Measurements from ENCODE around the gene SLC29A3. TPM values are rescaled to one million over a fixed set of nuclear protein-coding genes. Genes with fewer than 3 reads are reported as not detected.
"Not testable (repeated sequence)": the region's sequence is repeated elsewhere in the genome, so short reads cannot be mapped to it uniquely, and the experiment has no call there.

Gene SLC29A3
- total RNA-seq, 2 experiments from 2014 or later, result 2.9 to 3.3 TPM

GRCh38 chr10:71294091-71294561 is 24.9 kb upstream of the SLC29A3 start:
- Mint-ChIP-seq H3K4me3 (no peak overlapping the region), H3K36me3 (ENCODE audit: low read depth) (no peaks in the 10 kb centered on the region), H3K27ac (no peak overlapping the region), H3K27me3 (no peaks in the 10 kb centered on the region), H3K4me1 (ENCODE audit: low read depth) (no peaks in the 10 kb centered on the region), H3K9me3 (no peaks in the 10 kb centered on the region)
- no peak for TF ChIP-seq CTCF (IDR thresholded peaks at IDR 0.05)
- no peak for DNase-seq
- CTCF ChIA-PET, result interaction anchor here (1.0 kb wide), 1 partner anchor 24 kb away, joined by 3 read pairs; no protein-coding TSS in a partner anchor
- POLR2A ChIA-PET, result interaction anchor here (1.1 kb wide), 1 partner anchor 15 kb away, joined by 3 read pairs; no protein-coding TSS in a partner anchor
- intact Hi-C loops (cut with micrococcal nuclease), result no loop called here
- ATAC-seq, result no peak

- H3K4me1 Mint-ChIP-seq (ENCODE audit: low read depth), result no peaks in the 10 kb centered on the region
Observed at GRCh38 chr10:71294856-71295255, 24.2 kb upstream of the SLC29A3 start.

GRCh38 chr10:71295641-71296040 is 23.4 kb upstream of the SLC29A3 start:
- H3K27me3 Mint-ChIP-seq, result no peaks in the 10 kb centered on the region
- no peaks in the 10 kb centered on the region for H3K4me1 Mint-ChIP-seq (ENCODE audit: low read depth)
- ChIA-PET POLR2A (interaction anchor here (0.7 kb wide), 1 partner anchor 35 kb away, joined by 3 read pairs; no protein-coding TSS in a partner anchor), CTCF (interaction anchor here (0.7 kb wide), 1 partner anchor 393 kb away, joined by 3 read pairs; no protein-coding TSS in a partner anchor)
- no peak overlapping the region for H3K27ac Mint-ChIP-seq
- no peak overlapping the region for H3K4me3 Mint-ChIP-seq
- no peak for TF ChIP-seq CTCF (IDR thresholded peaks at IDR 0.05)
- DNase-seq (no peak), ATAC-seq (no peak)
- no peaks in the 10 kb centered on the region for H3K36me3 Mint-ChIP-seq (ENCODE audit: low read depth)
- intact Hi-C loops (cut with micrococcal nuclease), result no loop called here
- no peaks in the 10 kb centered on the region for H3K9me3 Mint-ChIP-seq

More at GRCh38 chr10:71294856-71295255, 24.2 kb upstream of the SLC29A3 start:
- intact Hi-C loops (cut with micrococcal nuclease), result no loop called here
- CTCF ChIA-PET, result interaction anchor here (1.0 kb wide), 1 partner anchor 25 kb away, joined by 3 read pairs; no protein-coding TSS in a partner anchor
- POLR2A ChIA-PET, result no interaction called here
- Mint-ChIP-seq H3K27me3 (no peaks in the 10 kb centered on the region), H3K9me3 (no peaks in the 10 kb centered on the region), H3K27ac (no peak overlapping the region), H3K36me3 (ENCODE audit: low read depth) (no peaks in the 10 kb centered on the region), H3K4me3 (no peak overlapping the region)
- ATAC-seq (no peak), DNase-seq (no peak)
- no peak for TF ChIP-seq CTCF (IDR thresholded peaks at IDR 0.05)

- H3K36me3 Mint-ChIP-seq (ENCODE audit: low read depth), result no peaks in the 10 kb centered on the region
- no peak for DNase-seq
- no peaks in the 10 kb centered on the region for H3K4me1 Mint-ChIP-seq (ENCODE audit: low read depth)
- H3K9me3 Mint-ChIP-seq, result no peaks in the 10 kb centered on the region
- intact Hi-C loops (cut with micrococcal nuclease), result no loop called here
- TF ChIP-seq CTCF (IDR thresholded peaks at IDR 0.05), result no peak
- no peak overlapping the region for H3K4me3 Mint-ChIP-seq
- H3K27me3 Mint-ChIP-seq, result no peaks in the 10 kb centered on the region
- POLR2A ChIA-PET, result interaction anchor here (0.7 kb wide), 1 partner anchor 35 kb away, joined by 3 read pairs; no protein-coding TSS in a partner anchor
- ATAC-seq, result no peak
- CTCF ChIA-PET, result interaction anchor here (0.7 kb wide), 1 partner anchor 393 kb away, joined by 3 read pairs; no protein-coding TSS in a partner anchor
- no peak overlapping the region for H3K27ac Mint-ChIP-seq
Observed at GRCh38 chr10:71296086-71296485, 23.0 kb upstream of the SLC29A3 start.

GRCh38 chr10:71296811-71297210 is 22.2 kb upstream of the SLC29A3 start:
- ATAC-seq; POLR2A ChIA-PET; CTCF ChIA-PET; DNase-seq; H3K36me3 Mint-ChIP-seq (ENCODE audit: low read depth); H3K4me3 Mint-ChIP-seq; H3K4me1 Mint-ChIP-seq (ENCODE audit: low read depth); intact Hi-C loops (cut with micrococcal nuclease); H3K27me3 Mint-ChIP-seq; H3K9me3 Mint-ChIP-seq; H3K27ac Mint-ChIP-seq: not testable (repeated sequence)

Measured in activated CD8-positive, alpha-beta T cell treated with anti-CD3 and anti-CD28 coated beads for 36 hours (primary cell).